Inferior parietal cortex (tissue), 1 donor: ENCODE data around the gene SUN1.
"Not testable (repeated sequence)": the region's sequence is repeated elsewhere in the genome, so short reads cannot be mapped to it uniquely, and the experiment has no call there.

ENCODE experiments used
- DNase-seq: peaks from one replicate; pipeline ENCODE4 v3.0.0-alpha.2; 2016; ENCODE audit errors: extremely low spot score

SUN1 gene

GRCh38 chr7:832167-832967 lies at the start of gene SUN1:
Gene SUN1 (plus strand): TSS chr7:832476. CDS start chr7:832525, 49 bp downstream.
- no peak for DNase-seq

- DNase-seq = no peak
Measured at GRCh38 chr7:782718-783449, 49.4 kb upstream of the SUN1 start.

- DNase-seq = no peak
Measured at GRCh38 chr7:783556-784490, 48.5 kb upstream of the SUN1 start.

- no peak for DNase-seq
Measured at GRCh38 chr7:784971-785370, 47.3 kb upstream of the SUN1 start.

- no peak for DNase-seq
Measured at GRCh38 chr7:785416-785815, 46.9 kb upstream of the SUN1 start.

- DNase-seq = peak; percentile 66
Measured at GRCh38 chr7:786472-787255, 45.6 kb upstream of the SUN1 start.

- DNase-seq = no peak
Measured at GRCh38 chr7:787332-788240, 44.7 kb upstream of the SUN1 start.

- no peak for DNase-seq
Measured at GRCh38 chr7:791519-791918, 40.8 kb upstream of the SUN1 start.

GRCh38 chr7:794207-794606 lies 38.1 kb upstream of the SUN1 start:
- DNase-seq = no peak

- DNase-seq = no peak
Measured at GRCh38 chr7:794671-795329, 37.5 kb upstream of the SUN1 start.

GRCh38 chr7:796434-797169 lies 35.7 kb upstream of the SUN1 start:
- DNase-seq = not testable (repeated sequence)

GRCh38 chr7:798921-799470 lies 33.3 kb upstream of the SUN1 start:
- no peak for DNase-seq

- no peak for DNase-seq
Measured at GRCh38 chr7:800692-801091, 31.6 kb upstream of the SUN1 start.

- not testable (repeated sequence) for DNase-seq
Measured at GRCh38 chr7:801351-801750, 30.9 kb upstream of the SUN1 start.

GRCh38 chr7:801940-802381 lies 30.3 kb upstream of the SUN1 start:
- DNase-seq = no peak

- DNase-seq = no peak
Measured at GRCh38 chr7:802500-803242, 29.6 kb upstream of the SUN1 start.

- DNase-seq = no peak
Measured at GRCh38 chr7:803243-803635, 29.0 kb upstream of the SUN1 start.

- DNase-seq = not testable (repeated sequence)
Measured at GRCh38 chr7:803796-804195, 28.5 kb upstream of the SUN1 start.
